ENCODE data around the gene PERCC1.
A peak's percentile ranks its signal among the peaks of the same experiment; 100 is the strongest.

PERCC1 gene

DNA sequence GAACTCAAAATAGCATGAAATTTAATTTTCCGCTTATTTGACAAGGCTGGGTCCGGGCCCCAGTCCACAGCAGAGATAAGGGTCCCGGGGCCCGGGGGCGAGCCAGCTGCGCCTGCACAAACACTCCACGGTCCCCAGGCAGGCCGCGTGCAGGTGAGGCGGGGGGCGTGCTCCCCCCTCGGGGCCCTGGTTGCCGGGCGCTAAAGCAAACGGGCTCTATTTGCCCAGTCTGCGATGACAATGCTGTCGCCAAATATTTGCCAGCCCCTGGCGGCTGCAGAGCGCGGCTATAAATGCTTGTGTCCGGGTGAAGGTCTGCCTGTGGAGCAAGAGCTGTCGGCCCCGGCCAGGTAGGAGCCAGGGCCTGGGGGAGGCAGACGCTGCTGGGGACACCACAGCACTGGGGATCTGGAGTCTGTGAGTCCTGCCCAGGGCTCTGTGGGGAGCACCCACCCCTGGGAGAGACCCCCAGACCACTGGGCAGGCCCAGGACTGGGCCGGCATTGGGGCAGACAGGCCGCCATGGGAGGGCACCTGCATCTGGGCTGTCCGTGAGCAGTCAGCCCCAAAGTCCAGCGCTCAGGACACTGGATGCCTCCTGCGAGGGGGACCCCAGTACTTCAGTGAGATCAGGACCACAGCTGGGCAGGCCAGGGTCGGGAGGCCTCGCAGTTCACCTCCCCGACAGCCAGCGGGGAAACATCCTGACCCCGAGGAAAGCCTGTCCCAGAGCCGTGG, at the start of gene PERCC1:
Gene PERCC1, plus strand, starts transcription at position 320 of the 738 bp plus-strand sequence. CDS start 1,516 bp downstream, outside the sequence.
- DNase-seq (ENCODE audit: low spot score) = no peak

- DNase-seq (ENCODE audit: low spot score) = no peak
These were observed 49.1 kb upstream of the PERCC1 start for GRCh38 chr16:1381612-1382406.

DNA sequence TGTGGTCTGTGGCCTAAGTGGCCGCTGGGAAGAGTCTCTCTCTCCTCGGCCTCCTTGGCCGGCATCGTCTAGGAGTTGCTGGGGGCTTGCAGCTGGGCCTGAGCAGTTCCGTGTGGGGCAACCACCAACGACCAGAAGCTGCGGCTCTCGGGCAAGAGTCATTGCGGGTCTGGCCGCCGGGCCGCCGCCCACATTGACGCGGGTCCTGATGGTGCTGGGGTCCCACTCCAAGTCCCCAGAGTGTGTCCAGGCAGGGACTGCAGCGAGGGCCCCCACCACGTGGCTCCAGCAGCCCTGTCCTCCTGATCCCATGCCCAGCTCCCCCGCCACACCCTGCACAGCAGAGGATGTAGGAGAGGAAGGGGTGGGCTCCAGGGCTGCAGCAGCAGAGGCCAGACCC, 47.3 kb upstream of the PERCC1 start:
- no peak for DNase-seq (ENCODE audit: low spot score)

DNA sequence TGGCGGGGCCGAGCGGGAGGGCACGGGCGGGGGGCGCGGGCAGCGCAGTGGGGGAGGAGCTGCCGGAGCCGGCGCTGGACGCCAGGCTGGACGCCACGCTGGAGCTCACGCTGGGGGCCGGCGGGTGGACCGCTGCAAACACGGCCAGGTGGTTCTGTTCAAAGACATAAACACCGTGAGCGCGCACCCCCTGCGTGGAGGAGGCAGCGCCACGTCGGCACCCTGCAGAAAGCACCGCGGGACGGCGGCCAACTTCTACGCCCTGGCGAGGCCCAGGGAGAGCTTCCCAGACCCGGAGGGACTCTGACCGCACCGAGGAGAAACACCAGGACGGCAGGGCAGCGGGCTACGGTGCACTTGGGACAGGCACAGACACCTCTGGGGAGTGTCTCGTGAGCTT, 45.6 kb upstream of the PERCC1 start:
- DNase-seq (ENCODE audit: low spot score) = no peak

DNA sequence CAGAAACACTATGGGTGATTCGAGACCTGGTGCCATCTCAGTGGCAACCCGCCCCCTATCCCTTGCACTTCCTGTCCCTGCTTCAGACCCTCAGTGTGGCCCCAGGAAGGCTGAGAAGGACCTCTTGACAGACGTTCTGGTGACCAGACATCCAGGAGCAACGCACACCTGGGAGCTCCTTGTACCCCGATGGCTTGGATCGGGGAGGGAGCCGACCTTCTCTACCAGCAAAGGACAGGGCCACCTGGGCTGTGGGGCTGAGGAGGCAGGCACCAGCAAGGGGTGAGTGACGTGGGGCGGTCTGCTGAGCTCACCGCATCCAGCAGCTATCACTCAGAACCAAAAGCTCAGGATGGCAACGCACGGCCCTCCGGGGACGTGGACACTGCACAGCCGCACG, 43.5 kb upstream of the PERCC1 start:
- DNase-seq (ENCODE audit: low spot score) = no peak

GRCh38 chr16:1389762-1390161, 41.1 kb upstream of the PERCC1 start:
- DNase-seq (ENCODE audit: low spot score) = no peak

DNA sequence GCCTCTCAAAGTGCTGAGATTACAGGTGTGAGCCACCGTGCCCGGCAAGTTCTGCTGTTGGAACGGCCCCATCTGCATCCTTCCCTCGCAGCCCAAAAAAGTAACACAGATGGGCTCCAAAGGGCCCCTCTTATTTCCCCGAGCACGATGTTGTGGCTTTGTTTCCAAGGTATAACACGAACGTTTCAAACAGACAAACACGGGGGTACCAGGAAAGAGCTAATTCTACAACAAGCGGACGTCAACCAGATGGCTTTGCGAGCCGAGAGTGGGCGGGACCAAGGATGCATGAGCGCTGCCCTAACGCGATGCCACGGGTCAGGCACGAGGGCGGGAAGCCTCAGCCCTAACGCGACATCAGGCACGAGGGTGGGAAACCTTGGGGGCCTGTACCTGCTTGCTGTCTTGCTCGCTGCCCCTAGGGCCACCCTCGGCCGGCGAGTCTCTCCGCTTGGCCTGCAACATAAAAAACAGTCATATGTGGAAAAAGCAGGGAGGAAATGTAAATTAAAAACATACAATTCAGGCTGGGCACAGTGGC, 40.6 kb upstream of the PERCC1 start:
- DNase-seq (ENCODE audit: low spot score) = no peak

DNA sequence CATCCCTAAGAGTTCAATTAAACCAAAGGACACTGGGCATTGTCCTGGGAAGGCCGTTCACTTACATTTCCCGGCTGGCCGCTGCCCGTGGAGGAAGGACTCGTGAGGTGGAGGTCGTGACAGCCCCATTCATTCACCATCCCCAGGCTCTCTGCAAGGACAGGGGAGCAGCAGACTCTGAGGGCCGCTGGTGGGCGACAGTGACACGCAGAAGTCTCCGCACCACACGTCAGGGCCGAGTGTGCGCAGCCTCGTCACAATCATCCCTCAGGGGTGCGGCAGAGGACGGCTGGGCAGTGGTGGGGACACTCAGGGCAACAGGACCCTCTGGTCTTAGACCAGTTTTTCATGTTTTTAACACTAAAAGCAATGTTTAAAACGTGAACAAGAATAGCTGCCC, 38.1 kb upstream of the PERCC1 start:
- DNase-seq (ENCODE audit: low spot score) = no peak

DNA sequence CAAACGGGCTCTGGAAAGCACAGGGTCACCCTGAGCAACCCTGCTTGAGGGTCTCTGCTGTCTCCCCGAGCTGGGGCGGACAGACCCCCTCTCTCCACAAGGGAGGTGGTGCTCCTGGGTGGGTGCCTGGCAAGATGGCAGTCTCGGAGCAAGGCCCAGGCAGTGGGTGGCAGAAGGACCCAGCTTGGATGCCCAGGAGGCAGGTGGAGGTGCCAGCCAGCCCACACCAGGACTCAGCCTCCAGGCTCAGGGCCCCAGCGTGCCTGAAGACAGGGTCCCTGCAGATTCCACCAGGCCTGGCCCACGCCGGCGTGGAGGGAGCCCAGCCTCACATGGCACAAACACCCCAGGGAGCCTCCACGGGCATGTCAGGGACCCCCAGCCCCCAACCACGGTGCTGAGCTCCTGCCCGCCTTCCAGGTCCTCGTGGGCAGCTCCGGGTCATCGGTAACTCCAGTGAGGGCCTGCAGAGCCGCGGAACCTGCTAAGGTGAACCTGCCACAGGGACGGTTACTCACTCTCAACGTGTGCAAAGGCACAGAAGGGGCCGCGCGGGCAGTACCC, 37.2 kb upstream of the PERCC1 start:
- no peak for DNase-seq (ENCODE audit: low spot score)

DNA sequence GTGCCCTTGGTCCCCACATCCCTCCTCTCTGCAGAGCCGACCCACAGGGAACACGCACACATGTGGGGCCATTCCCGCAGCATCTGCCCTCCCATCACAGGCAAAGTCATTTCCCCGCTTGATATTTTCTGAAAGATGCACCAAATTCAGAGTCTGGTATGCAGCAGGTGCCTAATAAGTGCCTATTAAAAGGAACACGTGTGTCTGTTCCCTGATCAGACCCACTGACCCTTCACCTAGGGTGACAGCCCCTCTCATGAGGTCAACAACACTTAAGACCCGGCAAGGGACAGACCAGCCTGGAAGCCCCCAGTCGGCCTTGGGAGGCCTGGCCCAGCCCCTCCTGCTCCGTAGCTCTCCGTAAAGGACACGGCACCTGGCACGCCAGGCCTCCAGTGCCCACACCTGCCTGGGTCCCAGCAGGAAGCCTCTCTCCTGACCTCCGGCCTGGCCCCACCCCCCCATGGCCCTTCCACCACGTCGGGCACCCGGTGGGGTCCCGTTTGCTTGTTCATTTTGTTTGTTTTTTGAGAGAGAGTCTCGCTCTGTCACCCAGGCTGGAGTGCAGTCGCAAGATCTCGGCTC, 36.4 kb upstream of the PERCC1 start:
- DNase-seq (ENCODE audit: low spot score) = no peak

GRCh38 chr16:1395444-1396031, 35.3 kb upstream of the PERCC1 start:
- DNase-seq (ENCODE audit: low spot score) = no peak

GRCh38 chr16:1397779-1398178, 33.1 kb upstream of the PERCC1 start:
- no peak for DNase-seq (ENCODE audit: low spot score)

DNA sequence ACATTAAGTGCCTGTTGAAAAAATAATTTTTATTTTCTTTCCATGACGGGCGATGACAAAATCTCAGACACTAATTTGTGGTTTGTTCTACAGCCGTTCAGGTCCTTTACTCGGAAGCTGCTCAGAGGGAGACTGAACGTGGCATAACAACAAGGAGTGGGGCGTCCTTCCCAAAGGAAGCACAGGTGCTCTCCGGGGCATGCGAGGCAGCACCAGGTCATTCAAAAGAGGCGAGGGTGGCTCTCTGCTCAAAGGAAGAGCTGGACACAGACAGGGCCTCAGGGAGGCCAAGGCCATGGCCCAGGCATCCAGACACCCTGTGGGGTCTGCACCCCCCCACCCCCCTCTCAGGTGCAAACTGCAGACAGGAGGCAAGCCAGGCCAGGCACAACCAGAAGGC, 32.5 kb upstream of the PERCC1 start:
- DNase-seq (ENCODE audit: low spot score) = no peak

DNA sequence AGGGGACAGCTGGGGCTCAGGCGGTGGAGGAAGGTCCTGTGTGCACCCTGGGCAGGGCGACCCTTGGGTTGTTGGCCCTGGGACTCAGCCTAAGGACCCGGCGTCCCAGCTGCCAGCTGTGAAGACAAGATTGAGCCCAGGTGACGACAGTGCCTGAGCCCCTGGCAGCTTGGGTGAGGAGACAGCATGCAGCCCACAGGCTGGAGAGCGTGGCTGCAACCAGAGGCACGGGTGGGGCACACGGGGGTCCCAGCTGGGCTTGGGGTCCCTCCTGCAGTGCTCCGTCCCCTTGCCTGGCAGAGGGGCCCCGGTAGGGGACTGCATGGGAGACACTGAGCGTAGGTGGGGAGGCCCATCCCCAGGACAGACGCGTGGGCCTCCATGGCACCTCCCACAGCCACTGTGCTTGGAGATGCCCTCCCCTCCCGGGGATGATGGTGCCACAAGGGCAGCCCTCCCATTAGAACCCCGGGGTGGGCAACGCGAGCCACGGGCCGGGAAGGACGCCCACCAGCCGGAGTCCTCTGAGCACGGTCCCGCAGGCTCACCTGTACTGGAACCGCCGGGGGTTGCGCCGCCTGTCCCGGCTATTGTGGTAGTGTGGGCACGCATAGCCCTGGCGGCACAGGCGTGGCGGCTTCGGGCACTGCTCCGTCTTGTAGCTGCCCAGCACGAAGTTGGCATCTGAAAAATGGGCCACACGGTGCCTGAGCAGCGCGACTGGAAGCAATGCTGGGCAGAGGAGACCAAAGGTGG, 31.9 kb upstream of the PERCC1 start:
- DNase-seq (ENCODE audit: low spot score) = no peak

DNA sequence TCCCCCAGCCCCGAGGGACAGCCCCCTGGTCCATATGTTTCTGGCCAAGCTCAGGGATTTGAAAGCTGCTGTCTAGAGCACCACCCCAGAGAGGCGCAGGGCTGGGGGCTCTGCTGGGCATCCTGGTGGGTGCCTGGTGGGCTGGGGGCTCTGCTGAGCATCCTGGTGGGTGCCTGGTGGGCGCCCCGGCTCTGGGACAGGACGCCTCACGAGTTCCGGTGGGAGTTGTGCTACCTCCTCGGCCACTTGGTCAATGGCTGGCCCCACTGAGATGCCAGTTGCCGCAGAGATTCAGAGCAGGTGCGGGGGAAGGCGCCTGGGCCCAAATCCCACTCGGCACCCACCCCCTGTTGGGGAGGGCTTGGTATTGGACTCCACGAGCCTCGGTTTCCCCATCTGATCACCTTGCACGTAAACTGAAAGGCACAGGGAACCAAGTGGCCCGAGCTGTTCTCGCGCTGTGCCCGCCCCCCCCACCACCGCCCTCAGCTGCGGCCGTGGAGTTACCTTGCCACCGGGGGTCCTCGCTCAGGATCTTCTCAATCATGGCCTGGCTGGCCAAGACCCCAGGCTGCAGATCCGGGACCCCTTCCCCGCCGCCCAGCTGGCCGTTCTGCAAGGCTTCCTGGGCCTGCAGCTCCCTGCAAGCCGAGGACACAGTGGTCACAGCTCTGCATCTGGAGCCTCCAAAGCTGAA, 29.7 kb upstream of the PERCC1 start:
- no peak for DNase-seq (ENCODE audit: low spot score)

DNA sequence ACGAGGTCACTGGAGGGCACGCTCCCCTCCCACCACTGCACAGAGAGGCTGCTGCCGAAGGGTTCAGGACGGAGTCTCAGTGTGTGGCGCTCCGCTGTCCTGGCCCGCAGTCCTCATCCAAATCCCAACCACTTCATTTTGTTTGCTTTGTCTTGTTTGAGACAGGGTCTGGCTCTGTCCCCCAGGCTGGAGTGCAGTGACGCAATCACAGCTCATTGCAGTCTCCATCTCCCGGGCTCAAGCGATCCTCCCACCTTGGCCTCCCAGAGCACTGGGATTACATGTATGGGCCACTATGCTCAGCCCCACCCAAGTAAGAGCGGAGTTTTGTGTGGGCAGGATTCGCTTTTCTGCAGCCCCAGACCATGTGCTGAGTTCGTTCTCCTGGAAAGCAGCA, 29.1 kb upstream of the PERCC1 start:
- DNase-seq (ENCODE audit: low spot score) = no peak

DNA sequence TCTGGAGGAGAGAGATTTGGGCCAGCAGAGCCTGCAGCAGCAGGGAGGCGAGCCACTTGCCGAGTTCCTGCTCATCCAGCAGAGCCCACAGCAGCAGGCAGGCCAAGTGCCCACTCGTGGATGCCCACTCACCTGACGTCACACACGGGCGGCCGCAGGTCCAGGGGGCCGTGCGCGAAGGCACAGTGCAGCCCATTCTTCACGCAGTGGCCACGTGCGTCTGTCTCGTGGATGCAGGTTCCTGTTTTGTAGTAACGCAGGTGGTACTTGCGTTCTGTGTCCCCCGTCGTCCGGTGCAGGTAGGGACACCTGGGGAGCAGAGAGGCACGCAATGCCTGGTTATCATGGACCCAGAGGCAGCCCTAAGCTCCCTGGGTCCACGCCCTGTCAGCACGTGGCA, 27.8 kb upstream of the PERCC1 start:
- no peak for DNase-seq (ENCODE audit: low spot score)

DNA sequence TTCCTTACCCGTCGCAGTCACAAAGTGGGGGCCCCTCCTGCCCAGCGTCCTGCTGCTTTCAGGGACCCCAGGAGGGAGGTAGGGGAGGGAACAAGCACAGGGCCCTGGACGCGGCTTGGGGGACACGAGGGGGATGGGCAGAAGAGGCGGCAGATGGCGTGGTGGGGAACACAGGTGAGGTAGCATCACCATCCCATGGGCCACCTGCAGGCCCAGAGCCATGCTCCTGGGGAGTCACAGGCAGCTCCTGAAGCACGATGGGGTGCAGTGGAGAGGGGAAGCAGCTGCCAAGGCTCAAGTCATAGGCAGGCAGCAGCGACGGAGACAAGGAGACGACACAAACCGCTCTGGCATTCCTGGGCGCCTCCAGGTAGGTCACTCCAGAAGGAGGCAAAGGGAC, 27.1 kb upstream of the PERCC1 start:
- DNase-seq (ENCODE audit: low spot score) = no peak

GRCh38 chr16:1407753-1408152, 23.1 kb upstream of the PERCC1 start:
- no peak for DNase-seq (ENCODE audit: low spot score)

GRCh38 chr16:1408171-1408837, 22.6 kb upstream of the PERCC1 start:
- DNase-seq (ENCODE audit: low spot score) = peak; percentile 86

Data from hematopoietic multipotent progenitor cell treated with erythropoietin and hydrocortisone succinate and interleukin-3 and kit ligand, for 15 days (in vitro differentiated cells).